Fibroblast of gingiva (primary cell): ENCODE data around the gene KLF3.
"Not testable (repeated sequence)": the region's sequence is repeated elsewhere in the genome, so short reads cannot be mapped to it uniquely, and the experiment has no call there.

ENCODE experiments used
- DNase-seq: peaks from one replicate; pipeline ENCODE4 v3.0.0-alpha.2; 2011; ENCODE audit warnings: low read depth

The KLF3 gene

GRCh38 chr4:38663801-38664705, at the start of gene KLF3:
TSS of gene KLF3 (plus strand) at chr4:38664199. CDS start at chr4:38680626, 16,427 bp downstream.
- peak; percentile 94 for DNase-seq

- DNase-seq, result no peak
These were observed 49.8 kb upstream of the KLF3 start for GRCh38 chr4:38614231-38614630.

GRCh38 chr4:38615847-38616246, 48.2 kb upstream of the KLF3 start:
- DNase-seq, result no peak

- no peak for DNase-seq
These were observed 45.5 kb upstream of the KLF3 start for GRCh38 chr4:38618505-38618904.

- no peak for DNase-seq
These were observed 44.7 kb upstream of the KLF3 start for GRCh38 chr4:38619316-38619715.

- DNase-seq, result no peak
These were observed 43.9 kb upstream of the KLF3 start for GRCh38 chr4:38620065-38620464.

GRCh38 chr4:38620527-38621027, 43.4 kb upstream of the KLF3 start:
- no peak for DNase-seq

GRCh38 chr4:38621028-38621684, 42.8 kb upstream of the KLF3 start:
- DNase-seq, result peak; percentile 76

GRCh38 chr4:38621831-38622230, 42.2 kb upstream of the KLF3 start:
- no peak for DNase-seq

GRCh38 chr4:38622340-38622739, 41.7 kb upstream of the KLF3 start:
- DNase-seq, result not testable (repeated sequence)

GRCh38 chr4:38623260-38623659, 40.7 kb upstream of the KLF3 start:
- DNase-seq, result no peak

- DNase-seq, result no peak
These were observed 39.7 kb upstream of the KLF3 start for GRCh38 chr4:38624311-38624710.

- DNase-seq, result no peak
These were observed 38.5 kb upstream of the KLF3 start for GRCh38 chr4:38625508-38625907.

GRCh38 chr4:38626901-38627444, 37.0 kb upstream of the KLF3 start:
- DNase-seq, result not testable (repeated sequence)

- DNase-seq, result no peak
These were observed 33.5 kb upstream of the KLF3 start for GRCh38 chr4:38630519-38630918.

GRCh38 chr4:38634047-38634759, 29.8 kb upstream of the KLF3 start:
- DNase-seq, result peak; percentile 19

GRCh38 chr4:38639242-38639641, 24.8 kb upstream of the KLF3 start:
- no peak for DNase-seq

GRCh38 chr4:38641811-38642210, 22.2 kb upstream of the KLF3 start:
- no peak for DNase-seq

- no peak for DNase-seq
These were observed 19.8 kb upstream of the KLF3 start for GRCh38 chr4:38644201-38644600.

GRCh38 chr4:38647101-38647819, 16.7 kb upstream of the KLF3 start:
- DNase-seq, result no peak

- no peak for DNase-seq
These were observed 13.9 kb upstream of the KLF3 start for GRCh38 chr4:38650133-38650532.

- DNase-seq, result no peak
These were observed 9.7 kb upstream of the KLF3 start for GRCh38 chr4:38654273-38654672.
